RKO (cell line): ENCODE measurements around the gene ZBTB4.
"Not testable (repeated sequence)": the region's sequence is repeated elsewhere in the genome, so short reads cannot be mapped to it uniquely, and the experiment has no call there.

ENCODE experiments used
- DNase-seq: peaks from one replicate; pipeline ENCODE4 v3.0.0-alpha.2; 2016; ENCODE audit warnings: low spot score

Gene ZBTB4

GRCh38 chr17:7470457-7470973 is 8.9 kb downstream of the ZBTB4 start:
- not testable (repeated sequence) for DNase-seq

- not testable (repeated sequence) for DNase-seq
Observed at GRCh38 chr17:7469843-7470242, 9.6 kb downstream of the ZBTB4 start.

- DNase-seq, result no peak
Observed at GRCh38 chr17:7468804-7469389, 10.5 kb downstream of the ZBTB4 start.

- DNase-seq, result no peak
Observed at GRCh38 chr17:7468290-7468689, 11.1 kb downstream of the ZBTB4 start.

GRCh38 chr17:7467498-7467897 is 11.9 kb downstream of the ZBTB4 start:
- no peak for DNase-seq

- DNase-seq, result peak; percentile 63
Observed at GRCh38 chr17:7466639-7467341, 12.6 kb downstream of the ZBTB4 start.

- no peak for DNase-seq
Observed at GRCh38 chr17:7466318-7466638, 13.2 kb downstream of the ZBTB4 start.

- DNase-seq, result no peak
Observed at GRCh38 chr17:7465597-7466275, 13.7 kb downstream of the ZBTB4 start.

GRCh38 chr17:7464081-7464480 is 15.3 kb downstream of the ZBTB4 start:
- DNase-seq, result no peak

- no peak for DNase-seq
Observed at GRCh38 chr17:7463372-7463846, 16.0 kb downstream of the ZBTB4 start.

- DNase-seq, result no peak
Observed at GRCh38 chr17:7462474-7463371, 16.7 kb downstream of the ZBTB4 start.

GRCh38 chr17:7460850-7461660 is 18.4 kb downstream of the ZBTB4 start:
- no peak for DNase-seq

GRCh38 chr17:7459961-7460545 is 19.4 kb downstream of the ZBTB4 start:
- DNase-seq, result peak; percentile 36

GRCh38 chr17:7448461-7448860 is 31.0 kb downstream of the ZBTB4 start:
- DNase-seq, result no peak

GRCh38 chr17:7445619-7445968 is 33.8 kb downstream of the ZBTB4 start:
- DNase-seq, result no peak

GRCh38 chr17:7444682-7445618 is 34.5 kb downstream of the ZBTB4 start, which contains the start of gene CHRNB1:
Gene CHRNB1 (plus strand): TSS chr17:7445061. CDS start chr17:7445128, 67 bp downstream.
- DNase-seq, result peak; percentile 90

- DNase-seq, result peak; percentile 60
Observed at GRCh38 chr17:7443499-7444485, 35.6 kb downstream of the ZBTB4 start.

GRCh38 chr17:7442142-7442541 is 37.3 kb downstream of the ZBTB4 start:
- DNase-seq, result no peak
